SJSA1 (cell line): ENCODE measurements around the gene TMEM8B. TPM values are rescaled to one million over a fixed set of nuclear protein-coding genes. Genes with fewer than 3 reads are reported as not detected.

Experiments
- total RNA-seq: library from RNA; depleted of rRNA; stranded (reverse); fragments of >200 nt; shearing (Covaris generic); gene quantifications from 2 replicates; pipeline ENCODE4 v1.2.3, GENCODE V29; 2014; rRNA removed

The TMEM8B gene
- total RNA-seq, 1 experiment from 2014 or later = 1.4 TPM

Other genes starting within 250 kb of the TMEM8B start
- 1.2 and 5.2 TPM in 2 replicates for gene TESK1, start 224.0 kb upstream of the TMEM8B start, total RNA-seq
- not detected in 2 replicates for gene CD72, start 210.8 kb upstream of the TMEM8B start, total RNA-seq
- not detected in 2 replicates for gene SIT1, start 178.3 kb upstream of the TMEM8B start, total RNA-seq
- gene RMRP, start 171.2 kb upstream of the TMEM8B start, total RNA-seq = 432 and 826 TPM in 2 replicates
- gene CCDC107, start 170.9 kb upstream of the TMEM8B start, total RNA-seq = 2.8 and 7.9 TPM in 2 replicates
- 0.41 and 1.9 TPM in 2 replicates for gene ARHGEF39, start 164.0 kb upstream of the TMEM8B start, total RNA-seq
- not detected in 2 replicates for gene CA9, start 155.3 kb upstream of the TMEM8B start, total RNA-seq
- 823 and 1,421 TPM in 2 replicates for gene TPM2, start 139.3 kb upstream of the TMEM8B start, total RNA-seq
- gene TLN1, start 97.0 kb upstream of the TMEM8B start, total RNA-seq = 137 and 213 TPM in 2 replicates
- 39.2 and 86.7 TPM in 2 replicates for gene CREB3, start 96.6 kb upstream of the TMEM8B start, total RNA-seq
- gene GBA2, start 80.0 kb upstream of the TMEM8B start, total RNA-seq = 15.5 and 16.0 TPM in 2 replicates
- gene RGP1, start 79.9 kb upstream of the TMEM8B start, total RNA-seq = 5.2 and 7.4 TPM in 2 replicates
- not detected in 2 replicates for gene MSMP, start 75.0 kb upstream of the TMEM8B start, total RNA-seq
- gene NPR2, start 37.6 kb upstream of the TMEM8B start, total RNA-seq = 1.5 and 3.9 TPM in 2 replicates
- gene SPAG8, start 17.0 kb upstream of the TMEM8B start, total RNA-seq = 0.13 TPM in 1 of 2 replicates, not detected in the other
- gene HINT2, start 14.2 kb upstream of the TMEM8B start, total RNA-seq = 21.4 and 41.3 TPM in 2 replicates
- not detected in 2 replicates for gene FAM221B, start 496 bp upstream of the TMEM8B start, total RNA-seq
- gene OR13J1, start 41.2 kb downstream of the TMEM8B start, total RNA-seq = not detected in 2 replicates
- gene HRCT1, start 77.0 kb downstream of the TMEM8B start, total RNA-seq = 0.63 TPM in 1 of 2 replicates, not detected in the other
- not detected in 2 replicates for gene SPAAR, start 80.3 kb downstream of the TMEM8B start, total RNA-seq
- not detected in 2 replicates for gene OR2S2, start 128.9 kb downstream of the TMEM8B start, total RNA-seq
- 10.2 and 13.9 TPM in 2 replicates for gene RECK, start 207.7 kb downstream of the TMEM8B start, total RNA-seq